ENCODE measurements around the gene KIR3DL1.
"Not testable (repeated sequence)": the region's sequence is repeated elsewhere in the genome, so short reads cannot be mapped to it uniquely, and the experiment has no call there.

The KIR3DL1 gene

DNA sequence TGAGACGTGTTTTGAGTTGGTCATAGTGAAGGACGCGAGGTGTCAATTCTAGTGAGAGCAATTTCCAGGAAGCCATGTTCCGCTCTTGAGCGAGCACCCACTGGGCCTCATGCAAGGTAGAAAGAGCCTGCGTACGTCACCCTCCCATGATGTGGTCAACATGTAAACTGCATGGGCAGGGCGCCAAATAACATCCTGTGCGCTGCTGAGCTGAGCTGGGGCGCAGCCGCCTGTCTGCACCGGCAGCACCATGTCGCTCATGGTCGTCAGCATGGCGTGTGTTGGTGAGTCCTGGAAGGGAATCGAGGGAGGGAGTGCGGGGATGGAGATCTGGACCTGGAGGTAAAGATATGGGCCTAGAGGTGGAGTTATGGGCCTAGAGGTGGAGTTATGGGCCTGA lies at the start of gene KIR3DL1:
KIR3DL1 (plus strand) TSS at position 218 of the 400 bp plus-strand sequence.
- in situ Hi-C loops (cut with MboI; ENCODE audit: low pct_unique_long_range_greater_than_20kb, low sequenced_read_pairs); DNase-seq: not testable (repeated sequence)

GRCh38 chr19:54769646-54770045 lies 46.6 kb upstream of the KIR3DL1 start, which contains the start of gene KIR2DL1:
TSS of gene KIR2DL1 (plus strand) at chr19:54769793. CDS start at chr19:54769851, 58 bp downstream.
- in situ Hi-C loops (cut with MboI; ENCODE audit: low pct_unique_long_range_greater_than_20kb, low sequenced_read_pairs); DNase-seq: not testable (repeated sequence)

DNA sequence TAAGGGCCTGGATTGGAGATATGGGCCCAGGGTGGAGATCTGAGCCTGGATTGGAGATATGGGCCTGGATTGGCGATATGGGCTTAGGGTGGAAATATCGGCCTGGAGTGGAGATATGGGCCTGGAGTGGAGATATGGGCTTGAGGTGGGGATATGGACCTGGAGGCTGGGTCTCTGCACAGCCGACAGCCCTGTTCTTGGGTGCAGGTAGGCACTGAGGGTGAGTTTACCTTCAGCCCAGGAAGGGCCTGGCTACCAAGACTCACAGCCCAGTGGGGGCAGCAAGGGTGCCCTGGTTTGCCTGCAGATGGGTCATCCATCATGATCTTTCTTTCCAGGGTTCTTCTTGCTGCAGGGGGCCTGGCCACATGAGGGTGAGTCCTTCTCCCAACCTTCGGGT lies 45.8 kb upstream of the KIR3DL1 start:
- in situ Hi-C loops (cut with MboI; ENCODE audit: low pct_unique_long_range_greater_than_20kb, low sequenced_read_pairs); DNase-seq: not testable (repeated sequence)

GRCh38 chr19:54771018-54771960 lies 45.0 kb upstream of the KIR3DL1 start:
- in situ Hi-C loops (cut with MboI; ENCODE audit: low pct_unique_long_range_greater_than_20kb, low sequenced_read_pairs); DNase-seq: not testable (repeated sequence)

DNA sequence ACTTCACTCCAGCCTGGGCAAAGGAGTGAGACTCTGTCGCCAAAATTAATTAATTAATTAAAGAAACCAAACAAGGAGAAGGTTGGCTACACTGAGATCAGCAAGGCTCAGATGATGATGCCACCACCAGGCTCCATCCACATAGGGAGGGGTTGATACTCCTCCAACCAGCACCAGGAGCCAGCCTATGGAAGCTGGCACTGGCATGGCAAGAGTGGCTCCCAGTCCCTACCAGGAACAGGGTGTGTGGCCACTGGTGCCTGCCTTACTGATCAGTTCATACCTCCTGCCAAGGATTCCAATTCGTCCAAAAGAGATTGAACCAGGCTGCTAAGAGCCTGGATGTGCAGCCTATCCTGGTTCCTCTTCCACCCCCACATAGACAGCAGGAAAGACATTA lies 43.6 kb upstream of the KIR3DL1 start:
- DNase-seq; in situ Hi-C loops (cut with MboI; ENCODE audit: low pct_unique_long_range_greater_than_20kb, low sequenced_read_pairs): not testable (repeated sequence)

DNA sequence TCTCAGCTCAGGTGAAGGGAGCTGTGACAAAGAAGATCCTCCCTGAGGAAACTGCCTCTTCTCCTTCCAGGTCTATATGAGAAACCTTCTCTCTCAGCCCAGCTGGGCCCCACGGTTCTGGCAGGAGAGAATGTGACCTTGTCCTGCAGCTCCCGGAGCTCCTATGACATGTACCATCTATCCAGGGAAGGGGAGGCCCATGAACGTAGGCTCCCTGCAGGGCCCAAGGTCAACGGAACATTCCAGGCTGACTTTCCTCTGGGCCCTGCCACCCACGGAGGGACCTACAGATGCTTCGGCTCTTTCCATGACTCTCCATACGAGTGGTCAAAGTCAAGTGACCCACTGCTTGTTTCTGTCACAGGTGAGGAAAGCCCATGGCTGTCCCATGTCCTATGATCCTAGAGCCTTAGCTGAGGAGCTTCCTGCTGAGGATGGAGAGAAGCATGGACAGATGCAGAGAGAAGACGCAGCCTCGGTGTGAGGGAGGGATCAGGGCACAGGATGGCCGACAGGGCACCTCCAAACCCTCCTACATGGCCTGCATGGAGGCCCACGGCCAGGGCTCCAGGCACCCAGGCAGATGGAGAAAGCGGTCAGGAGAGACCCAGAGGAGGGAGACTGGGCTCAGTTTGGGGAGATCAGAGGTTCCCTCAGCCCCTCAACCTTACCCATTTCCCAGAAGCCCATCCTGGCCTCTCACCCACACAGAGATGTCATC lies 41.0 kb upstream of the KIR3DL1 start:
- in situ Hi-C loops (cut with MboI; ENCODE audit: low pct_unique_long_range_greater_than_20kb, low sequenced_read_pairs); DNase-seq: not testable (repeated sequence)

- DNase-seq; in situ Hi-C loops (cut with MboI; ENCODE audit: low pct_unique_long_range_greater_than_20kb, low sequenced_read_pairs): not testable (repeated sequence)
Measured at GRCh38 chr19:54775830-54776229, 40.4 kb upstream of the KIR3DL1 start.

GRCh38 chr19:54777851-54778250 lies 38.4 kb upstream of the KIR3DL1 start:
- in situ Hi-C loops (cut with MboI; ENCODE audit: low pct_unique_long_range_greater_than_20kb, low sequenced_read_pairs); DNase-seq: not testable (repeated sequence)

DNA sequence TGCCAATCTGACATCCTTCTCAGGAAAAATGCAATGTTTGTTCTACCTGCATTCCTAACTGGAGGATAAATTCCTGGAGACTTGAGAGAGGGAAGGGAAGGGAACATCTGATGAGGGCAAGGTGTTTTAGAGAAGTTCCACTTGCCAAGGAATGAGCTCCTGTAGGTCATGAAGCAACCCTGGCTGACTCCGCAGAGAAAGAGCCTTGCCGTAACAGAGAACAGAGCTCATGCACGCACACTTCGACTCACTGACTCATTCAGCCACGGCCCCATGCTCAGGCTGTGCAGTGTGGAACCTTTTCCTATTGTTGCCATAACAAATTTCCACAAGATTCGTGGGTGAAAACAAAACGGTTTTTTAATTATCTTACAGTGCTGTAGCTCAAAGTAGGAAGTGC lies 37.4 kb upstream of the KIR3DL1 start:
- DNase-seq; in situ Hi-C loops (cut with MboI; ENCODE audit: low pct_unique_long_range_greater_than_20kb, low sequenced_read_pairs): not testable (repeated sequence)

GRCh38 chr19:54782916-54783315 lies 33.4 kb upstream of the KIR3DL1 start:
- DNase-seq; in situ Hi-C loops (cut with MboI; ENCODE audit: low pct_unique_long_range_greater_than_20kb, low sequenced_read_pairs): not testable (repeated sequence)

GRCh38 chr19:54786091-54786723 lies 30.1 kb upstream of the KIR3DL1 start:
- DNase-seq; in situ Hi-C loops (cut with MboI; ENCODE audit: low pct_unique_long_range_greater_than_20kb, low sequenced_read_pairs): not testable (repeated sequence)

- in situ Hi-C loops (cut with MboI; ENCODE audit: low pct_unique_long_range_greater_than_20kb, low sequenced_read_pairs), result not testable (repeated sequence)
Measured at GRCh38 chr19:54788154-54788553, 28.1 kb upstream of the KIR3DL1 start.

GRCh38 chr19:54790711-54791110 lies 25.6 kb upstream of the KIR3DL1 start:
- in situ Hi-C loops (cut with MboI; ENCODE audit: low pct_unique_long_range_greater_than_20kb, low sequenced_read_pairs), result no loop called here
- DNase-seq, result no peak

More at GRCh38 chr19:54788154-54788553, 28.1 kb upstream of the KIR3DL1 start:
- not testable (repeated sequence) for DNase-seq

DNA sequence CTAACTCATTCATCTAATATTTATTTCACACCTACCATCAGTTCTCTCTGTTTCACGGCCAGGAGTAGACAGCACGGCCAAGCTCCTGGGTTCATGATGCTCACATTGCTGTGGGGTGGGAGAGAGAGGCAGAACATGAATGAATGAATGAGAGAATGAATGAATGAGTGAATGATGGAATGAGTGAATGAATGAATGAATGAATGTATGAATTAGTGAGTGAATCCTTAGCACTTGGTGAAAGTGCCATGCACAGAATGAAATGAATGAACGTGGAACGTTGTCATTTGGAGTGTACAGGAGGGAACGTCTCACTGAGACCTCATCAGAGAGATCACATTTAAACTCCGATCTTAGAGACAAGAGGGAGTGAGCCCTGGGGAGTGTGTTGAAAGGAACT lies 24.8 kb upstream of the KIR3DL1 start:
- no peak for DNase-seq
- in situ Hi-C loops (cut with MboI; ENCODE audit: low pct_unique_long_range_greater_than_20kb, low sequenced_read_pairs), result no loop called here

GRCh38 chr19:54792814-54793213 lies 23.5 kb upstream of the KIR3DL1 start:
- no peak for DNase-seq

GRCh38 chr19:54795758-54796157 lies 20.5 kb upstream of the KIR3DL1 start:
- peak; percentile 8 for DNase-seq
- in situ Hi-C loops (cut with MboI; ENCODE audit: low pct_unique_long_range_greater_than_20kb, low sequenced_read_pairs), result no loop called here

More at GRCh38 chr19:54792814-54793213, 23.5 kb upstream of the KIR3DL1 start:
- in situ Hi-C loops (cut with MboI; ENCODE audit: low pct_unique_long_range_greater_than_20kb, low sequenced_read_pairs), result no loop called here

DNA sequence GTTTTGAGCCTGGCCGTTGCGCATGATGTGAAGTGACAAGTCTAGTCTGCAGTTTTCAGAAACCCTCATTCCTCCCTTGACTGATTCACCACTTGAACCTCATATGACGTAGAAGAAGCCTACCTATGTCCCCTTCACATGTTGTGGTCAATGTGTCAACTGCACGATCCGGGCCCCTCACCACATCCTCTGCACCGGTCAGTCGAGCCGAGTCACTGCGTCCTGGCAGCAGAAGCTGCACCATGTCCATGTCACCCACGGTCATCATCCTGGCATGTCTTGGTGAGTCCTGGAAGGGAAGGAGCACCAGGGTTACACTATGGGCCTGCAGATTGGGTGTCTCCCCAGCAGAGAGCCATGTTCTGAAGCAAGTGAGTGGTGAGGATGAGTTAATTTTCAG lies 12.9 kb upstream of the KIR3DL1 start, which contains the start of gene KIR2DL4:
KIR2DL4 (plus strand) TSS at position 201 of the 400 bp plus-strand sequence; CDS start at position 243, 42 bp downstream.
- in situ Hi-C loops (cut with MboI; ENCODE audit: low pct_unique_long_range_greater_than_20kb, low sequenced_read_pairs), result no loop called here
- DNase-seq, result no peak

GRCh38 chr19:54804101-54804500 lies 12.2 kb upstream of the KIR3DL1 start:
- no peak for DNase-seq
- in situ Hi-C loops (cut with MboI; ENCODE audit: low pct_unique_long_range_greater_than_20kb, low sequenced_read_pairs), result no loop called here

DNA sequence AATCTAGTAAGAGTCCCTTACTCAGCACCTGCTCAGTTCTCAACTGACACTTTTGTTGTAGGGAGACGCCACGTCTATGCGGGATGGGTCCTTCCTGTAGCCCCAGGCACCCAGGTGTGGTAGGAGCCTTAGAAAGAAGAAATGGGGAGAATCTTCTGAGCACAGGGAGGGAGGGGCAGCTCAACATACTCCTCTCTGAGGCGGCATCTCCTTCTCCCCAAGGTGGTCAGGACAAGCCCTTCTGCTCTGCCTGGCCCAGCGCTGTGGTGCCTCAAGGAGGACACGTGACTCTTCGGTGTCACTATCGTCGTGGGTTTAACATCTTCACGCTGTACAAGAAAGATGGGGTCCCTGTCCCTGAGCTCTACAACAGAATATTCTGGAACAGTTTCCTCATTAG lies 11.7 kb upstream of the KIR3DL1 start:
- no peak for DNase-seq
- in situ Hi-C loops (cut with MboI; ENCODE audit: low pct_unique_long_range_greater_than_20kb, low sequenced_read_pairs), result no loop called here
